GM18519 (cell line): ENCODE measurements around the gene ABCC4.
"Not testable (repeated sequence)": the region's sequence is repeated elsewhere in the genome, so short reads cannot be mapped to it uniquely, and the experiment has no call there.

Experiments
- ATAC-seq: cut with Tn5 transposase; IDR thresholded peaks from one replicate; pipeline ENCODE4 v1.9.1; 2021; ENCODE audit warnings: mild to moderate bottlenecking, moderate library complexity; ENCODE audit not compliant: unreplicated experiment, low FRiP score

The ABCC4 gene

DNA sequence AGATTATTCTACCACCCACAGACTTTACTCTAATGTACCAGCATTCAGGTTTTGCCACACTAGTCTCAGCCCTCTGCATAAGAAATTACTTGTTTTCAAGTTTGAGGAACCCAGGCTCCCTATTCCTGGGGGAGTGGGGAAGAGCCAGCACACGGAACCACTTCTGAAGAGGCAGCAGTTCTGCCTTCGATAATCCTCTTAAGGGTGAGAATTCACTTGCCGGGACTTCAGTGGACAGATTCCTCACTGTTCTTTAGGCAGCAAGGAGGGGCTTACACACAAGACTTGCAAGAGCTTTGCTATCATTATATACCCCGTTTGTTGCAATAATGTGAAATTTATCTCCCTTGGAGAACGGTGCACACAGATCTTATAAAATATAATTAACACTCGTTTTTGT is 133.1 kb downstream of the ABCC4 start:
- ATAC-seq = no peak

GRCh38 chr13:95167003-95167402 is 134.2 kb downstream of the ABCC4 start:
- ATAC-seq = not testable (repeated sequence)

- no peak for ATAC-seq
Measured at GRCh38 chr13:95164830-95165229, 136.4 kb downstream of the ABCC4 start.

DNA sequence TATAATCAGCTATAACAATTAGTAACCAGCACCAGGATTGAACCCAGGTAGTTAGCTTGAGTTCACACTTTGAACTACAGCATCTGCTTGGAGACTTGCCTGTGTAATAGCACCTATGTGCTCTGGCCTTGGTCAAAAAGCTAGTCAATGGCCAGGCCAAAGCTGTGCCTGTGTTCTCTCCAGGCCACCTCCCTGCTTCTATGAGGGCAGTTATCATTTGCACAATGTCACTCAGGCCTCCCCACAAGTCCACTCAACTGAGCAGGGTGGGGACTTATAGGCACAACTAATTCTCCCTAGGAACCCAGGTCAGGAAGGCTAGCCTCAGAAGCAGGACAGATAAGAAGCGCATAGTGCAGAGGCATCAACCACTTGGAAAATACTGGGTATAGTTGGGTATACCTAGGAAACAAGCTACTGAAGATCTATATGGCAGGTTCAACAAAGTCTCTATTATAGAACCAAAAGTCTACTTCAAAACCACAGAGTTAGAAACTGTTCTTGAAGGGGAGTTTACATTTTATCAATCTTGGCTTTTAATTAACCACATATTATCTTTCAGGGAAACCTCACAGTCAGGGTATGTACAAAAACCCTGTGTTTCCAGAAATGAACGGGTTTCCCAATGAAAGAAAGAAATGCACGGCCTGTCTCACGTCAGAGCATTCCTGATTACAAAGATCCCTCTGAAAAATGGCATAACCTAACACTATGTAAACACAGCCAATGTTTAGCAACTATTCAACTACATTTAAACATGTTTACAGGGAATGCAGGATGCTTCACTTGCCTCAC is 140.9 kb downstream of the ABCC4 start:
- no peak for ATAC-seq

DNA sequence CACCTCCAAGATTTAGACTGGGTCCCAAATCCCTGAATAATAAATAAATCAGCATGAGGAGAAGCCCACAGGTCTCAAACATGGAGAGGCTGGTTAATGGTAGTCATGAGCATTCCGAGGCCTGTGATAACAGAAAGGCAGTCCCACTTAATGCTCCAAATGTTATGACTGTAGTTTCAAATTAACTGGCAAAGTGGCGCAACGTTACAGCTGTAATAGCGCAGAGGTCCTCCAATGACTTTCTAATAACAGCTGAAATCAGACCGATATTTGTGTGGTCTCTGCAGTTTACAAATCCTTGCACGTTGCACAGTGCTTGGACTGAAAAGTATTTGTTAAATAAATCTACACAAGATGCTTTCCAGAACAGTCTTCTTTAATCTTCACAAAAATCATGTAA is 141.8 kb downstream of the ABCC4 start:
- ATAC-seq = no peak

DNA sequence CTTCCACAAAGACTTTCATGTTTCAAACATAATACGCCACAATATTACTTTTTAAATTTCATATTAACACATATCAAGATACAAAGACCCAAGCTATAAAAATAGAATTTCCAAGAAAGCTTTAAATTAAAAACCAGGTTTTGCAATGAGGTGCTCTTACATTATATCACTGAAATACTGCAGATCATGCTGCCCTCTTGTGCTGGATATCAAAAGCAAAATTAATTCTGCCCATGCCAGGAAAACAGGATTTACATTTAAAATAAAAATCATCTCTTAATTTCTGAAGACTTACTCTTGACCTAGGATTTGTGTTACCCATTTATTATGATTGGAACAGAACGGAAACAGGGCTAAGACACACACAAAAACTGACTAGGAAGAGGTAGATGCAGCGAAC is 145.0 kb downstream of the ABCC4 start:
- ATAC-seq = no peak

DNA sequence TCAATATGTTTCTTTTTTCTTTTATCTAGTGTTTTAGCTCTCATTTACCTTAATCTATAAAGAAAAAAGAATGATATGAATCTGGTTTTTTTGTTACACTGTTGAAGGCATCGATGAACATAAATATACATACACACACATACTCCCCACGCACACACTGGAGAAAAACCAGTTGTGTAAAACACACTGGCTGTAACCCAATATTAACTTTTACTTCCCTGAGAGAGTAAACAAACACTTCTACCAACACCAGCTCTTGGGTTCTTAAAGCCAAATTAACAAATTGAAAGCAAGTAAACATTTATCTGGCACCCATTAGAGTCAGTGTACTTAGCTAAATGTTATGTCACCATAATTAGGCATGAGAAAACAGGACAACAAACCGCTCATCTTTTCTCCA is 145.7 kb downstream of the ABCC4 start:
- no peak for ATAC-seq

GRCh38 chr13:95155093-95155492 is 146.2 kb downstream of the ABCC4 start:
- ATAC-seq = no peak

DNA sequence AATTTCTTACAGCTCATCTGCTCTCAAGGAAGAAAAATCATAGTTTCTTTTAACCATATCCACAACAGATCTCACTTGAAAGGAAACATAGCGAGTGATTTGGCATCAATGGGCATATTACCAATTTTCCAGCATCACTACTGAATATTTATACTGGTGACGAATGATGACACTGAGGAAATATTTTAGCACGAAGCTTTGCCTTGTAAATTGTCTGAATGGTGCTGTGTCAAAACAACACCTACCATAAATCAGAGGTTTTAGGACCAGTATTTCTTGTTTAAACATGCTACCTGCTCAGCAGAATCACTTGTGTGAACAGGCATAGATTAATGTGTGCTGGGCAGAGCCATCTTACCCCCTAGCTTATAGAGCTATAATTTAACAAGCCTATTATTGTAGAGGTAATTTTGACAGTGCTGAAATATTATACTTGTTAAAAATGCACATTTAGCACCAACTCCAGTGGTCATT is 146.8 kb downstream of the ABCC4 start:
- ATAC-seq = no peak

DNA sequence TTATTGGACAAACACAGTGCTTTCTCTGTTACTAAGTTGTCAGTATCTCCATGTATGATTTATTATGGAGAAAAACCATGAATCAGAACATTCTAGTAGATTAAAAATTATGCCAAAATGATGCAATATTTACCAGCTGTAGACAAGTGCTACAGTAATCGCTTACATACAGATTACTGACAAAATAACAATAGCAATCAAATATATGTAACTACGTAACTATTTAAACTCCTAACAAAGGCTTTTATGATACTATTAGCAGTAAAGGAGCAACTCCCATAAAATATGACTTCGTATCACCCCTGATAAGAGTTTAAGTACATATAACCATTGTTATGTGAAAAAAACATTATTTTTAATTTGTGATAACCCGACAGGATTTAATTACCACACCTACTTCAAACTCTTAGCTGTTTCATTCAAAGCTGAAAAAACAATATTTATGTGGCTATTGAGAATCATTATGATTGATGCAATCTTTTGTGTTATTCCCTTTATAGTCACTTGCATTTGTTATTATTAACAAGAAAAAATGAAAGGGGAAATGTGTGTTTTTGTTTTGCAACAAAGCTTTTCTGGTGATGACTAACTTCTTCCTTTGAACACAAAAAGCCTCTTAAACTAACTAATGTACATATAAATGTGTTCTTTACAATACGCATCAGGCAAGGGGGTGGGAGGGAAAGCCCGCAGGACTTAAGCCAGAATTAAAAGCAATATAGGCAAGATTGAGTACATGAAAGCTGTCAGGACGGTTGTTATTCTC is 147.4 kb downstream of the ABCC4 start:
- no peak for ATAC-seq

GRCh38 chr13:95151942-95152587 is 149.2 kb downstream of the ABCC4 start:
- ATAC-seq = no peak

DNA sequence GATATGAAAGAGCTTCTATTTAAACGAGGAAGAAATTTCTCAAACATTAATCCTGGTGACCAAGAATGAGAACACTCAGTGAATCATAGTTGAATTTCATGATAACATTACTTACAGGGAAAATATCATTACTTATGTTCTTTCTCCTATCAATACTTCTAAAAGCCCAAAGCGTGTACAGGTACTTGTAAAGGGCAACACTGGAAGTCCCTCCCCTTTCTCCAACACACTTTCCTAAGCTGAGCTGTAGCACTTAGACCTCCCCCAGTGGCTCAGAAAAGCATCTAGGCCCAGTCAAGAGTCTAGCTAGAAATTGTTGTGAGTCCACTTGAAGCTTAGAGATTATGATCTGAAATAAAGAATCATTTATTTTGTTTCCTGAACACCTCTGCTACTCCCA is 150.7 kb downstream of the ABCC4 start:
- ATAC-seq = no peak

GRCh38 chr13:95146486-95146885 is 154.8 kb downstream of the ABCC4 start:
- ATAC-seq = no peak

GRCh38 chr13:95145587-95145986 is 155.7 kb downstream of the ABCC4 start:
- no peak for ATAC-seq

DNA sequence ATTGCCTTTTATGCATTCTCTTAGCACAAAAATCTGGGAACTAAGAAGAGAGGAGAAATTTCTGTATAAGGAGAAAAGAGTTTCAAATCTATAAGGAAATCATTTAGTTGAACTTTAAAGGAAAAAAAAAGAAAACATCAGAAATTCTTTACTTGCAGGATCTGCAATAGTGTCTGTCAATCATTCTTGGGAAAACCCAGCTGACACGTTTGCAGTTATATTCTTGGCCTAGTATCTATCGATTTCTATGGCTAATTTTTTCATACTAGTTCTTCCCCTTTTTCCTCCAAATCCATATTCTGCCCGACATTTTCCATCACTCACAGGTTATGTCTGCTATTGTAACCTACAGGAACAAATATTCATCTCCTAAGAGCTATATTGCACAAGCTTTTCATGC is 160.7 kb downstream of the ABCC4 start:
- no peak for ATAC-seq

- ATAC-seq = no peak
Measured at GRCh38 chr13:95138876-95139585, 162.2 kb downstream of the ABCC4 start.

DNA sequence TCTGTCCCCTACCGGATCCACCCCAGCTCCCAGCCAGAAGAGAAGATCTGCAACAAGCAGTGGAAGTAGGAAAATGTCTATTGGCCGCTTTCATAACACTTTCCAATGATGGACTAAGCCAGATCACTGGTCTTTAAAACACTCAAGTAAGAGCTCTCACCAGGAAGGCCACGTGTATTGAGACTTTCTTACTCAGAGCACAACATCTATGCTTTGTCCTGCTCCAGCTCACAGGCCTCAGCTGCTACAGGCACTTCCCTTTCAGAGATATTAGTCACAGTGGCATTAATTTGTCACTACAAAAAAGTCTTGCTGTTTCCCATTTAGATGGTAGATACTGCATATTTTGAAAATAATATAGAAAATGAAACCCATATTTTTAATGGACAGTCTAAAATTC is 164.2 kb downstream of the ABCC4 start:
- peak; percentile 84 for ATAC-seq

GRCh38 chr13:95136638-95137037 is 164.6 kb downstream of the ABCC4 start:
- ATAC-seq = no peak

GRCh38 chr13:95133498-95133897 is 167.8 kb downstream of the ABCC4 start:
- no peak for ATAC-seq

DNA sequence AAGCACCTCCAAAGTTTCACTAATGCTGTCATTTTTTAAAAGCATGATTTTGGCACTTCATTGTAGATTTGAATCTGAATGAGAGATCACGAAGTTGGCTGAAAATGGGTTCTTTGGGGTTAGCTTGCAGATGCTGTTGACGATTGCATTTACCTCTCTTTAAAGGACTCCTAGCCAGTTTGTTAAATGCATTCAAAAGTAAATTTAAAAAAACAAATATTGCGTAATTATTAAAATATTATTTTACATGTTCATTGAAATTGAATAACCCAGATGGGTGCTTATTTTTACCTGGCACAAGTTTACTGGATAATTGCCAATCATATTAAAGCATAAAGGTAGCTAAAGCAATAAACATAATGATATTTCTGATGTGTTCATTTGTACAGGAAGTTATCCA is 172.2 kb downstream of the ABCC4 start:
- ATAC-seq = no peak
